ENCODE results near the gene GARIN5A.

The GARIN5A gene

GRCh38 chr19:50417111-50418081, 59.3 kb downstream of the GARIN5A start:
- DNase-seq (ENCODE audit: low read depth, low spot score): no peak
